GM18511 (cell line): ENCODE data around the gene FLOT1.

Experiments used
- ATAC-seq: cut with Tn5 transposase; IDR thresholded peaks from one replicate; pipeline ENCODE4 v1.9.1; 2021; ENCODE audit warnings: mild to moderate bottlenecking, moderate library complexity; ENCODE audit not compliant: unreplicated experiment

Gene FLOT1

GRCh38 chr6:30747902-30748769 is 5.6 kb upstream of the FLOT1 start:
- ATAC-seq: no peak

- ATAC-seq: no peak
Observed at GRCh38 chr6:30747300-30747687, 4.8 kb upstream of the FLOT1 start.

- no peak for ATAC-seq
Observed at GRCh38 chr6:30744054-30744805, 1.7 kb upstream of the FLOT1 start, which contains the start of gene IER3. Gene IER3 (minus strand): TSS chr6:30744547. CDS start chr6:30744518, 29 bp downstream.

- peak; percentile 7 for ATAC-seq
Observed at GRCh38 chr6:30743099-30744053, 889 bp upstream of the FLOT1 start.

- ATAC-seq: no peak
Observed at GRCh38 chr6:30741789-30742315, 635 bp downstream of the FLOT1 start.

GRCh38 chr6:30741063-30741779 is 1.3 kb downstream of the FLOT1 start:
- ATAC-seq: no peak

- no peak for ATAC-seq
Observed at GRCh38 chr6:30740540-30740870, 2.0 kb downstream of the FLOT1 start.

GRCh38 chr6:30738532-30738931 is 4.0 kb downstream of the FLOT1 start:
- ATAC-seq: no peak

- peak; percentile 67 for ATAC-seq
Observed at GRCh38 chr6:30735668-30736314, 6.7 kb downstream of the FLOT1 start.

GRCh38 chr6:30732237-30732943 is 10.1 kb downstream of the FLOT1 start:
- no peak for ATAC-seq

GRCh38 chr6:30730601-30731435 is 11.7 kb downstream of the FLOT1 start:
- no peak for ATAC-seq

GRCh38 chr6:30727920-30728553 is 14.4 kb downstream of the FLOT1 start:
- no peak for ATAC-seq

- ATAC-seq: no peak
Observed at GRCh38 chr6:30726506-30727413, 15.7 kb downstream of the FLOT1 start.

GRCh38 chr6:30725713-30726505 is 16.6 kb downstream of the FLOT1 start:
- no peak for ATAC-seq

- ATAC-seq: no peak
Observed at GRCh38 chr6:30724906-30725667, 17.4 kb downstream of the FLOT1 start.
